ENCODE measurements around the gene APOBEC3G. TPM values are rescaled to one million over a fixed set of nuclear protein-coding genes. Genes with fewer than 3 reads are reported as not detected.

Gene APOBEC3G
- total and polyA plus RNA-seq, 2 of the 13 experiments (the other 11 are each of a cell fraction or from before 2014, with no cell fraction given): 3.2 to 4.1 TPM

DNA sequence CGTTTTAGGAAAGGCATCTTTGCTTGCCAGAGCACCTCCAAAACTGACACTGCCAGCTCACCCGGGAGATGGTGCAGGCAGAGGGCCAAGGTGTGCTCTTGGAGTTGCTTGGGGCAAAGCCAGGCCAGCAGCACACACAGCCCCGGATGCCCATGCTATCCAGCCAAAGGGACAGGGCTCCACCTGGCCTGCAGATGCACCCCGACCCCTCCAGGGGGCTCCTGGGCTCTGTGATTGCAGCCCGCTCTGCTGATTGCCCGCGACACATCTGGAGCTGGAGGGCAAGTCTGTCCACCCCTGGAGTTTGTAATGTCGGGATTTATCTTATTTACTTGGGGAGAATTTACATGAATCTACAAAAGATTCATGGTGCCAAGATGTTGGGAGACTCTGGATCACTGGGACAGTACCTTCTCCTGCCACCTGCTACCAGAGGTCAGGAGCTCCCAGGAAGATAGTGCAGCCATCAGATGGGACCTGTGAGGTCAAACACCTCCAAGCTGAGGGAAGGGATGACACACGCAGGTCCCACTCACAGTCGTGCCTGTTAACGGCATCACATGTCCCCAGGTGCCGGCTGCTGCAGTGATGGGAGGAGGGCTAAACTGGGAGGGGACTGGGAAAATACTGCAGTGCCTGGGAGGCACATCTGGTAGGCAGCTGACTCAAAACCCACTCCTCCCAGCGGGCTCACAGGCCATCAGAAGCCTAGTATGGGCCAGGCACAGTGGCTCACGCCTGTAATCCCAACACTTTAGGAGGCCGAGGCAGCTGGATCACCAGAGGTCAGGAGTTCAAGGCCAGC is 58.2 kb downstream of the APOBEC3G start:
- no peak overlapping the region for H3K27ac ChIP-seq (ENCODE audit: extremely low read length, insufficient read depth, low read length)
- in situ Hi-C loops (cut with HindIII; ENCODE audit: extremely low pct_ligation_motif_present, low pct_unique_long_range_greater_than_20kb): no loop called here
- no peaks in the 10 kb centered on the region for H3K36me3 ChIP-seq (replicated peaks in 1 of 2; ENCODE audit: control insufficient read depth in 1 of 2, insufficient read depth in 2 of 2, low read length in 2 of 2)
- ChIA-PET POLR2A (interaction anchor here (0.8 to 1.2 kb wide), 4 partner anchors 13 to 176 kb away, joined by 3 to 4 read pairs (median 4); partner anchors contain the start of gene CBX7), CTCF (ENCODE audit: low intra/inter-chr PET ratio, low total read pairs) (interaction anchor here (0.7 kb wide), 1 partner anchor 167 kb away, joined by 3 read pairs; no protein-coding TSS in a partner anchor)
- peak; percentile 91 for ATAC-seq
- H4K20me1 ChIP-seq (ENCODE audit: insufficient read depth, low read length): no peaks in the 10 kb centered on the region
- peaks cover 44% of the 10 kb centered on the region for H3K4me1 ChIP-seq (ENCODE audit: insufficient read depth, low read length)
- no peak overlapping the region for H3K9ac ChIP-seq (ENCODE audit: insufficient read depth, low read depth, low read length)
- no peak overlapping the region for H3K4me2 ChIP-seq (ENCODE audit: low read depth, low read length)
- intact Hi-C loops (cut with micrococcal nuclease; ENCODE audit: unreplicated experiment): no loop called here
- 1% methylated on average over 10 of the region's 15 CpGs for WGBS (ENCODE audit: low lambda C conversion rate)
- DNase-seq (ENCODE audit: low spot score): peak; percentile 55
- no peaks in the 10 kb centered on the region for H3K79me2 ChIP-seq (ENCODE audit: insufficient read depth, low read length)
- H2AFZ ChIP-seq (ENCODE audit: low read length): no peak overlapping the region
- no peaks in the 10 kb centered on the region for H3K27me3 ChIP-seq (ENCODE audit: control insufficient read depth in 1 of 2, insufficient read depth in 2 of 2, low read length in 2 of 2)
- no TSS peak for BruUV-seq (replicated peaks)
- no peaks in the 10 kb centered on the region for H3K9me3 ChIP-seq (ENCODE audit: low read length)
- FAIRE-seq: peak; percentile 70
- no peak overlapping the region for H3K4me3 ChIP-seq (replicated peaks in 1 of 3; ENCODE audit: insufficient read depth in 1 of 3, low read depth in 2 of 3, low read length in 3 of 3)
- TF ChIP-seq, protein P1, sequence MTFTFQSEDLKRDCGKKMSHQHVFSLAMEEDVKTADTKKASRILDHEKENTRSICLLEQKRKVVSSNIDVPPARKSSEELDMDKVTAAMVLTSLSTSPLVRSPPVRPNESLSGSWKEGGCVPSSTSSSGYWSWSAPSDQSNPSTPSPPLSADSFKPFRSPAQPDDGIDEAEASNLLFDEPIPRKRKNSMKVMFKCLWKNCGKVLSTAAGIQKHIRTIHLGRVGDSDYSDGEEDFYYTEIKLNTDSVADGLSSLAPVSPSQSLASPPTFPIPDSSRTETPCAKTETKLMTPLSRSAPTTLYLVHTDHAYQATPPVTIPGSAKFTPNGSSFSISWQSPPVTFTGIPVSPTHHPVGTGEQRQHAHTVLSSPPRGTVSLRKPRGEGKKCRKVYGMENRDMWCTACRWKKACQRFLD (CRISPR knock-in tag; IDR thresholded peaks at IDR 0.05; ENCODE audit: borderline replicate concordance): no peak
- TF ChIP-seq, protein P2, sequence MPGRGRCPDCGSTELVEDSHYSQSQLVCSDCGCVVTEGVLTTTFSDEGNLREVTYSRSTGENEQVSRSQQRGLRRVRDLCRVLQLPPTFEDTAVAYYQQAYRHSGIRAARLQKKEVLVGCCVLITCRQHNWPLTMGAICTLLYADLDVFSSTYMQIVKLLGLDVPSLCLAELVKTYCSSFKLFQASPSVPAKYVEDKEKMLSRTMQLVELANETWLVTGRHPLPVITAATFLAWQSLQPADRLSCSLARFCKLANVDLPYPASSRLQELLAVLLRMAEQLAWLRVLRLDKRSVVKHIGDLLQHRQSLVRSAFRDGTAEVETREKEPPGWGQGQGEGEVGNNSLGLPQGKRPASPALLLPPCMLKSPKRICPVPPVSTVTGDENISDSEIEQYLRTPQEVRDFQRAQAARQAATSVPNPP (CRISPR knock-in tag; IDR thresholded peaks at IDR 0.05): no peak
- TF ChIP-seq CREM (IDR thresholded peaks at IDR 0.05): no peak
- TF ChIP-seq CREM (CRISPR knock-in tag; IDR thresholded peaks at IDR 0.05): no peak
- TF ChIP-seq ZNF709 (CRISPR knock-in tag; IDR thresholded peaks at IDR 0.05): no peak
- no peak for TF ChIP-seq ATF7 (IDR thresholded peaks at IDR 0.05)
- TF ChIP-seq ATF7 (CRISPR knock-in tag; IDR thresholded peaks at IDR 0.05): no peak
- TF ChIP-seq, protein P3, sequence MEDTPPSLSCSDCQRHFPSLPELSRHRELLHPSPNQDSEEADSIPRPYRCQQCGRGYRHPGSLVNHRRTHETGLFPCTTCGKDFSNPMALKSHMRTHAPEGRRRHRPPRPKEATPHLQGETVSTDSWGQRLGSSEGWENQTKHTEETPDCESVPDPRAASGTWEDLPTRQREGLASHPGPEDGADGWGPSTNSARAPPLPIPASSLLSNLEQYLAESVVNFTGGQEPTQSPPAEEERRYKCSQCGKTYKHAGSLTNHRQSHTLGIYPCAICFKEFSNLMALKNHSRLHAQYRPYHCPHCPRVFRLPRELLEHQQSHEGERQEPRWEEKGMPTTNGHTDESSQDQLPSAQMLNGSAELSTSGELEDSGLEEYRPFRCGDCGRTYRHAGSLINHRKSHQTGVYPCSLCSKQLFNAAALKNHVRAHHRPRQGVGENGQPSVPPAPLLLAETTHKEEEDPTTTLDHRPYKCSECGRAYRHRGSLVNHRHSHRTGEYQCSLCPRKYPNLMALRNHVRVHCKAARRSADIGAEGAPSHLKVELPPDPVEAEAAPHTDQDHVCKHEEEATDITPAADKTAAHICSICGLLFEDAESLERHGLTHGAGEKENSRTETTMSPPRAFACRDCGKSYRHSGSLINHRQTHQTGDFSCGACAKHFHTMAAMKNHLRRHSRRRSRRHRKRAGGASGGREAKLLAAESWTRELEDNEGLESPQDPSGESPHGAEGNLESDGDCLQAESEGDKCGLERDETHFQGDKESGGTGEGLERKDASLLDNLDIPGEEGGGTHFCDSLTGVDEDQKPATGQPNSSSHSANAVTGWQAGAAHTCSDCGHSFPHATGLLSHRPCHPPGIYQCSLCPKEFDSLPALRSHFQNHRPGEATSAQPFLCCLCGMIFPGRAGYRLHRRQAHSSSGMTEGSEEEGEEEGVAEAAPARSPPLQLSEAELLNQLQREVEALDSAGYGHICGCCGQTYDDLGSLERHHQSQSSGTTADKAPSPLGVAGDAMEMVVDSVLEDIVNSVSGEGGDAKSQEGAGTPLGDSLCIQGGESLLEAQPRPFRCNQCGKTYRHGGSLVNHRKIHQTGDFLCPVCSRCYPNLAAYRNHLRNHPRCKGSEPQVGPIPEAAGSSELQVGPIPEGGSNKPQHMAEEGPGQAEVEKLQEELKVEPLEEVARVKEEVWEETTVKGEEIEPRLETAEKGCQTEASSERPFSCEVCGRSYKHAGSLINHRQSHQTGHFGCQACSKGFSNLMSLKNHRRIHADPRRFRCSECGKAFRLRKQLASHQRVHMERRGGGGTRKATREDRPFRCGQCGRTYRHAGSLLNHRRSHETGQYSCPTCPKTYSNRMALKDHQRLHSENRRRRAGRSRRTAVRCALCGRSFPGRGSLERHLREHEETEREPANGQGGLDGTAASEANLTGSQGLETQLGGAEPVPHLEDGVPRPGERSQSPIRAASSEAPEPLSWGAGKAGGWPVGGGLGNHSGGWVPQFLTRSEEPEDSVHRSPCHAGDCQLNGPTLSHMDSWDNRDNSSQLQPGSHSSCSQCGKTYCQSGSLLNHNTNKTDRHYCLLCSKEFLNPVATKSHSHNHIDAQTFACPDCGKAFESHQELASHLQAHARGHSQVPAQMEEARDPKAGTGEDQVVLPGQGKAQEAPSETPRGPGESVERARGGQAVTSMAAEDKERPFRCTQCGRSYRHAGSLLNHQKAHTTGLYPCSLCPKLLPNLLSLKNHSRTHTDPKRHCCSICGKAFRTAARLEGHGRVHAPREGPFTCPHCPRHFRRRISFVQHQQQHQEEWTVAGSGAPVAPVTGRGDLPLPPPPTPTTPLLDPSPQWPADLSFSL (CRISPR knock-in tag; IDR thresholded peaks at IDR 0.05): no peak
- TF ChIP-seq SAP130 (CRISPR knock-in tag; IDR thresholded peaks at IDR 0.05; ENCODE audit: low read depth): 0 out of 2 replicates have a peak, but pooled peaks have one; percentile 11
- TF ChIP-seq ATF7-NPFF (CRISPR knock-in tag; IDR thresholded peaks at IDR 0.05; ENCODE audit: low read depth): no peak
- no peak for TF ChIP-seq NKX3-1 (CRISPR knock-in tag; IDR thresholded peaks at IDR 0.05)
- TF ChIP-seq, protein P4, sequence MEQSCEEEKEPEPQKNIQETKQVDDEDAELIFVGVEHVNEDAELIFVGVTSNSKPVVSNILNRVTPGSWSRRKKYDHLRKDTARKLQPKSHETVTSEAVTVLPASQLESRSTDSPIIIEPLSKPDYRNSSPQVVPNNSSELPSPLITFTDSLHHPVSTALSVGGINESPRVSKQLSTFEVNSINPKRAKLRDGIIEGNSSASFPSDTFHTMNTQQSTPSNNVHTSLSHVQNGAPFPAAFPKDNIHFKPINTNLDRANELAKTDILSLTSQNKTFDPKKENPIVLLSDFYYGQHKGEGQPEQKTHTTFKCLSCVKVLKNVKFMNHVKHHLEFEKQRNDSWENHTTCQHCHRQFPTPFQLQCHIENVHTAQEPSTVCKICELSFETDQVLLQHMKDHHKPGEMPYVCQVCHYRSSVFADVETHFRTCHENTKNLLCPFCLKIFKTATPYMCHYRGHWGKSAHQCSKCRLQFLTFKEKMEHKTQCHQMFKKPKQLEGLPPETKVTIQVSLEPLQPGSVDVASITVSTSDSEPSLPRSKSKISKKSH (CRISPR knock-in tag; IDR thresholded peaks at IDR 0.05; ENCODE audit: borderline replicate concordance): no peak
- peak; percentile 28 for TF ChIP-seq TEAD3 (CRISPR knock-in tag; optimal IDR thresholded peaks at IDR 0.05; ENCODE audit: borderline replicate concordance)
- TF ChIP-seq SMC3 (IDR thresholded peaks at IDR 0.05; ENCODE audit: low read length): peak; percentile 48; the same call in 1 of the 2 replicates
- no peak for TF ChIP-seq MIXL1 (CRISPR knock-in tag; IDR thresholded peaks at IDR 0.05)

Measured in HepG2 (cell line).